MM.1S (cell line): ENCODE data around the gene CGB2.
"Not testable (repeated sequence)": the region's sequence is repeated elsewhere in the genome, so short reads cannot be mapped to it uniquely, and the experiment has no call there.

Experiments
- DNase-seq: peaks from one replicate; pipeline ENCODE4 v3.0.0-alpha.2; 2015
- H2AFZ ChIP-seq: fragments of 300-600 bp; sonication (generic); 2 replicates; pipeline ENCODE4 v1.6.0; 2016; ENCODE audit warnings: antibody characterized with exemption, low read length
- H3F3A ChIP-seq: fragments of 300-600 bp; sonication (generic); 2 replicates; pipeline ENCODE4 v1.6.1; 2016; ENCODE audit warnings: mild to moderate bottlenecking, antibody characterized with exemption, low read length, moderate library complexity, mixed read lengths; ENCODE audit not compliant: insufficient read depth
- H3K27ac ChIP-seq: fragments of 300-600 bp; sonication (generic); 2 replicates; pipeline ENCODE4 v1.5.1; 2016; ENCODE audit warnings: mild to moderate bottlenecking, low read length
- H3K27me3 ChIP-seq: fragments of 300-600 bp; sonication (generic); replicated peaks from 2 replicates; pipeline ENCODE4 v1.6.0; 2016; ENCODE audit warnings: low read length; ENCODE audit not compliant: insufficient read depth
- H3K36me3 ChIP-seq: fragments of 300-600 bp; sonication (generic); replicated peaks from 2 replicates; pipeline ENCODE4 v1.6.1; 2016; ENCODE audit warnings: mild to moderate bottlenecking, low read length, mixed read lengths; ENCODE audit not compliant: insufficient read depth
- H3K4me1 ChIP-seq: fragments of 300-600 bp; sonication (generic); 2 replicates; pipeline ENCODE4 v1.6.1; 2016; ENCODE audit warnings: low read length, mixed read lengths
- H3K4me2 ChIP-seq: fragments of 300-600 bp; sonication (generic); 2 replicates; pipeline ENCODE4 v1.6.0; 2016; ENCODE audit warnings: low read depth, low read length
- H3K4me3 ChIP-seq: fragments of 300-600 bp; sonication (generic); 2 replicates; pipeline ENCODE4 v1.5.1; 2016; ENCODE audit warnings: low read length, mixed read lengths
- H3K79me2 ChIP-seq: fragments of 300-600 bp; sonication (generic); 2 replicates; pipeline ENCODE4 v1.6.1; 2016; ENCODE audit warnings: mixed run types, low read length, mixed read lengths
- H3K9ac ChIP-seq: fragments of 300-600 bp; sonication (generic); 2 replicates; pipeline ENCODE4 v1.6.1; 2016; ENCODE audit warnings: low read length, mixed read lengths
- H3K9me2 ChIP-seq: fragments of 300-600 bp; sonication (generic); replicated peaks from 2 replicates; pipeline ENCODE4 v1.6.1; 2016; ENCODE audit warnings: mild to moderate bottlenecking, low read length, mixed read lengths; ENCODE audit not compliant: insufficient read depth
- H3K9me3 ChIP-seq: fragments of 300-600 bp; sonication (generic); replicated peaks from 2 replicates; pipeline ENCODE4 v1.6.1; 2016; ENCODE audit warnings: mild to moderate bottlenecking, low read length, mixed read lengths; ENCODE audit not compliant: insufficient read depth
- H4K20me1 ChIP-seq: fragments of 300-600 bp; sonication (generic); 2 replicates; pipeline ENCODE4 v1.6.1; 2016; ENCODE audit warnings: mild to moderate bottlenecking, low read length, moderate library complexity, mixed read lengths; ENCODE audit not compliant: insufficient read depth
- CTCF ChIP-seq: fragments of 300-600 bp; sonication (generic); IDR thresholded peaks from 2 replicates; pipeline ENCODE4 v1.5.1; 2016; ENCODE audit warnings: antibody characterized with exemption, low read length, mixed read lengths
- EZH2 ChIP-seq: fragments of 300-600 bp; sonication (generic); optimal IDR thresholded peaks from 2 replicates; pipeline ENCODE3; 2017; ENCODE audit warnings: low read depth, mild to moderate bottlenecking, antibody characterized with exemption, low read length, mixed read lengths
- EZH2phosphoT487 ChIP-seq: fragments of 300-600 bp; sonication (generic); IDR thresholded peaks from 2 replicates; pipeline ENCODE4 v1.6.1; 2018; ENCODE audit warnings: antibody characterized with exemption, low read length

CGB2 gene

GRCh38 chr19:49031642-49032301 is at the start of gene CGB2:
Gene CGB2, plus strand, starts transcription at chr19:49031890. Its CDS starts 206 bp downstream, at chr19:49032096.
- not testable (repeated sequence) for H3K4me1 ChIP-seq, H3K27me3 ChIP-seq, H4K20me1 ChIP-seq, H3K27ac ChIP-seq, H3K9ac ChIP-seq, H3K9me3 ChIP-seq, H2AFZ ChIP-seq, H3K79me2 ChIP-seq, H3K9me2 ChIP-seq, H3K4me3 ChIP-seq, DNase-seq, H3K36me3 ChIP-seq, H3K4me2 ChIP-seq, H3F3A ChIP-seq
- peak; percentile 29 for TF ChIP-seq CTCF

- Histone ChIP-seq H3K27me3 (no peaks in the 10 kb centered on the region), H3K9ac (no peak overlapping the region), H3K79me2 (no peaks in the 10 kb centered on the region), H4K20me1 (no peaks in the 10 kb centered on the region), H3K27ac (no peak overlapping the region), H2AFZ (no peak overlapping the region), H3F3A (peaks cover 23% of the 10 kb centered on the region), H3K9me3 (no peaks in the 10 kb centered on the region), H3K4me2 (no peak overlapping the region), H3K4me3 (no peak overlapping the region), H3K4me1 (peaks cover 10% of the 10 kb centered on the region), H3K36me3 (no peaks in the 10 kb centered on the region), H3K9me2 (no peaks in the 10 kb centered on the region)
- TF ChIP-seq EZH2phosphoT487 (no peak), EZH2 (no peak), CTCF (no peak)
- DNase-seq: no peak
Measured at GRCh38 chr19:48982280-48982679, 49.4 kb upstream of the CGB2 start.

GRCh38 chr19:48985711-48986110 is 46.0 kb upstream of the CGB2 start:
- Histone ChIP-seq H3K27ac (no peak overlapping the region), H3K27me3 (no peaks in the 10 kb centered on the region), H3K36me3 (no peaks in the 10 kb centered on the region), H3K9ac (no peak overlapping the region), H3K4me2 (no peak overlapping the region), H3K4me1 (no peaks in the 10 kb centered on the region), H3F3A (no peaks in the 10 kb centered on the region), H3K79me2 (peaks cover 7% of the 10 kb centered on the region), H2AFZ (no peak overlapping the region), H3K9me2 (no peaks in the 10 kb centered on the region), H4K20me1 (no peaks in the 10 kb centered on the region), H3K9me3 (no peaks in the 10 kb centered on the region), H3K4me3 (no peak overlapping the region)
- TF ChIP-seq EZH2 (no peak), EZH2phosphoT487 (no peak), CTCF (no peak)
- no peak for DNase-seq
